Stomach (tissue), 4 donors: ENCODE results near the gene ZNF350.
"Not testable (repeated sequence)": the region's sequence is repeated elsewhere in the genome, so short reads cannot be mapped to it uniquely, and the experiment has no call there.

ENCODE experiments used
- CTCF ChIP-seq, 7 experiments: fragments of 450-650 bp in 4 of 7; fragments of 200-600 bp in 3 of 7; sonication (generic) in 3 of 7; IDR thresholded peaks; one replicate each; pipeline ENCODE4 v1.5.1; 2016 to 2019; ENCODE audit warnings: antibody characterized with exemption in 7 of 7, control low read depth in 2 of 7, mild to moderate bottlenecking in 1 of 7
- POLR2A ChIP-seq, 4 donors: fragments of 450-650 bp; IDR thresholded peaks; one replicate each; pipeline ENCODE4 v1.6.1; 2016; ENCODE audit warnings: antibody characterized with exemption in 4 of 4, control low read depth in 2 of 4, mild to moderate bottlenecking in 1 of 4, moderate library complexity in 1 of 4

- TF ChIP-seq CTCF, POLR2A (IDR thresholded peaks at IDR 0.05): not testable (repeated sequence)
Measured at GRCh38 chr19:51960621-51961233, 25.9 kb downstream of the ZNF350 start.
